Measurements from ENCODE around the gene STARD10.
A peak's percentile ranks its signal among the peaks of the same experiment; 100 is the strongest.

Gene STARD10

DNA sequence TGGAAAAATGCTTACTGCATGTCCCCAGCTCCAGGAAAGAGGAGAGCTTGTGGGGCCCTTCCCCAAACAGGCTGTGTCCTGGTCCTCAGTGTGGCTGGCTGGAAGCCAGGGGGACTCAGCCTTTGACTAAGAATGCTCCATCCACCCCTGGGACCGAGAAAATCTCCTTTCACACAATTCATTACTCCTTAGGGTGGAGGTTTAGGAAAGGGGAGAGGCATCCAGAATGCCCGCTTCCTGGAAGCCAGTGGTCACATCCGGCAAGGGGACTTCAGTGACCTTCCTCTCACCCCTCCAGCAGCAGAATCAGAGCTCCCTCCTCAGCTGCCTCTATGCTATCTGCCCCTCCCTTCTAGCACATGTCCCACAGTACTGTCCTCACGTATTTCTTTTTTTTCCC is 42.3 kb upstream of the STARD10 start:
- H3K4me3 ChIP-seq (ENCODE audit: low read depth, low read length) = no peak overlapping the region
- no peak for TF ChIP-seq CTCF (IDR thresholded peaks at IDR 0.05; ENCODE audit: borderline replicate concordance, insufficient read depth, low read depth, low read length)

DNA sequence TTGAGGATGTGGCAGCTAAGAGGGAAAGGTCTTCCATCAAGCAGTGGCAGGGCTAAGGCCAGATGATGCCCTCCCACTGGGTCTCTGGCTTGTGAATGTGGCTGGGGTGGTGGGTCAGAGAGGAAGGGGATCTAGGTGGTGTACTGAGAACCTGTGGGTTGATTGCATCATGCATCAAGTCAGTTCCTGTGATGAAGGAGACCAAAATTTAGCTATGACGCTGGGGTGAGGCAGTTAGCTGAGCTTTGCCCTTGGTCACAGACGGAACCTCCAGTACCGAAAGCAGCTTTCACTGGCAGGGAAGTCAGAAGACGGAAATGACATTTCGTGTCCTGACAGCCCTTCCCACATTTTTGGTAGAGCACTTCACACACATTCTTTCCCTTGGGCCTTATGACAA is 41.1 kb upstream of the STARD10 start:
- no peak for TF ChIP-seq CTCF (IDR thresholded peaks at IDR 0.05; ENCODE audit: borderline replicate concordance, insufficient read depth, low read depth, low read length)
- H3K4me3 ChIP-seq (ENCODE audit: low read depth, low read length) = no peak overlapping the region

- no peak for TF ChIP-seq CTCF (IDR thresholded peaks at IDR 0.05; ENCODE audit: borderline replicate concordance, insufficient read depth, low read depth, low read length)
- H3K4me3 ChIP-seq (ENCODE audit: low read depth, low read length) = no peak overlapping the region
These were observed 40.1 kb upstream of the STARD10 start for GRCh38 chr11:72833811-72834493.

DNA sequence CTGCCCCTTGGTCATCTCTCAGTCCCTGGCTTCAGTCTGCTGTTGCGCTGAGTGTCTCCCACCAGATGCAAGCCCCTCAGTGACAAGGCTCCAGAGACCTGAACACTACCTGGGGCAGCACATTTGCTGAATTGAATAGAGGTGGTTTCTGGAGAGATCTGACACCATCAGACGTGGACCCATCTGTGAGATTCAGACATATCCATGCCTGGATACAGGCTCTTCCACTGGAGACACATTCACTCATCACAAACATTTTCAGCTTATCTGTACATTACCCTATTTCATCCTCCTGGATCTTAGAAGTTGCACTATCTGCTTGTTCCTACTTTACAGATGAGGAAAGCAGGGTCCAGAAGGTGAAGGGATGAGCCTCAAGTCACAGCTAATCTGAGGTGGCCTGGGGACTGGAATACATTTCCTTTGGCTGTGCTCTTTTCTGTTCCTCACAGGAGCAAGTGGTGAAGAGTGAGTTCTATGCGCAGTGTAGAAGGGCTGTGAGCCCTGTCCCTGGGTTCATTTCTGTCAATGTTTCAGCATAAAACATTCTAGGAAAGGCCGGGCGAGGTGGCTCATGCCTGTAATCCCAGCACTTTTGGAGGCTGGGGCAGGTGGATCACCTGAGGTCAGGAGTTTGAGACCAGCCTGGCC is 39.4 kb upstream of the STARD10 start:
- no peak overlapping the region for H3K4me3 ChIP-seq (ENCODE audit: low read depth, low read length)
- TF ChIP-seq CTCF (IDR thresholded peaks at IDR 0.05; ENCODE audit: borderline replicate concordance, insufficient read depth, low read depth, low read length) = no peak

- TF ChIP-seq CTCF (IDR thresholded peaks at IDR 0.05; ENCODE audit: borderline replicate concordance, insufficient read depth, low read depth, low read length) = no peak
- H3K4me3 ChIP-seq (ENCODE audit: low read depth, low read length) = no peak overlapping the region
These were observed 38.6 kb upstream of the STARD10 start for GRCh38 chr11:72832301-72833082.

DNA sequence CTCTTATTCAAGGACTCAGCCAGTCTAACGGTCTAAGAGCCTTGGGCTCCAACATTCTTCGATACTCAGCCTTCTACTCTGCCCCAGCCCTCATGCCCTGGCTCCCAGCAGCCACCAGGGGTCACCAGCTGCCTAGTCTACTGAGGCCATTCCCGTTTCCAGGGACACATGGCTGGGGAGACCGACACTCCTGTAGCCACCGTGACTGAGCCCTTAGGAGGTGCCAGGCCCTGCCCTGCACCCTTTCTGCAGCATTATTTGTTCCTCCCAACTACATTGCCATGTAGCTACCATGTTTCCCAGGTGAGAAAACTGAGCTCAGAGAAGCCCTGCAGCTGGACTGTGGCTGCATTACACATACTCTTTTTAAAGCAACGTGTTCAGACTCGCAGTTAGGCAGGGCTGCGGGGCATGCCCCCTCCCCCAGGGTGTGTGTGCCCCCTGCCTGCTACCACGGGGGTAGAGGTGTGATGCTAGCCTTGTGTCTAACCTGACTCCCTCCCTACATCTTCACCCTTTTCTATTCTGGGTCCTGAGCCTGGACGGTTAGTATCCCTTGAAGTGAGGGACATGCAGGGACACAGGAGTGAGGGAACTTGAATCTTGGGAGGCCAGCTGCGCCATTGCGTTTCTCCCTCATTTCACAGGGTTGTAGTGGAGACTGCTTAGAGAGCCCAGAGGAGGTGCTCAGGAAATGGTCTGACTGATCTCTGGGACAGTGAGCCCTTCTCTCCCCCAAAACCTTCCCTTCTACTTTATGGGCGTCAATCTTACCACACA is 37.9 kb upstream of the STARD10 start:
- H3K4me3 ChIP-seq (ENCODE audit: low read depth, low read length) = no peak overlapping the region
- TF ChIP-seq CTCF (IDR thresholded peaks at IDR 0.05; ENCODE audit: borderline replicate concordance, insufficient read depth, low read depth, low read length) = peak; percentile 72

Measured in GM12875 (cell line).